Kidney epithelial cell (primary cell): ENCODE results near the gene CPT1A. TPM values are rescaled to one million over a fixed set of nuclear protein-coding genes. Genes with fewer than 3 reads are reported as not detected.

ENCODE experiments used
- DNase-seq: peaks from one replicate; pipeline ENCODE4 v3.0.0-alpha.2; 2010; ENCODE audit warnings: low read depth
- H3K27me3 ChIP-seq: 2 replicates; pipeline ENCODE4 v1.6.0; 2011; ENCODE audit warnings: low read length; ENCODE audit not compliant: control insufficient read depth, insufficient read depth
- H3K36me3 ChIP-seq: 2 replicates; pipeline ENCODE4 v1.5.1; 2011; ENCODE audit warnings: low read length; ENCODE audit not compliant: control insufficient read depth, insufficient read depth
- H3K4me3 ChIP-seq: 2 replicates; pipeline ENCODE4 v1.5.1; 2011; ENCODE audit warnings: low read depth, mild to moderate bottlenecking, control low read depth, low read length
- CTCF ChIP-seq: IDR thresholded peaks from 2 replicates; pipeline ENCODE4 v1.5.1; 2011; ENCODE audit warnings: mild to moderate bottlenecking, moderate library complexity, low read length, control low read depth, inconsistent platforms; ENCODE audit not compliant: insufficient read depth, poor library complexity, severe bottlenecking
- total RNA-seq: library from RNA; depleted of rRNA; stranded (reverse); fragments of >200 nt; gene quantifications from 2 replicates; pipeline ENCODE4 v1.2.3, GENCODE V29; 2015

CPT1A gene
- total RNA-seq, 1 donor from 2014 or later: 15.4 TPM

- no peaks in the 10 kb centered on the region for H3K36me3 ChIP-seq
- no peak for DNase-seq
- no peak for TF ChIP-seq CTCF
- H3K27me3 ChIP-seq: no peaks in the 10 kb centered on the region
- H3K4me3 ChIP-seq: no peak overlapping the region
These were observed 44.9 kb downstream of the CPT1A start for GRCh38 chr11:68796801-68797200.

GRCh38 chr11:68792400-68792966 lies 49.2 kb downstream of the CPT1A start:
- Histone ChIP-seq H3K27me3 (no peaks in the 10 kb centered on the region), H3K4me3 (no peak overlapping the region), H3K36me3 (no peaks in the 10 kb centered on the region)
- no peak for TF ChIP-seq CTCF
- DNase-seq: no peak

GRCh38 chr11:68784653-68785052 lies 57.1 kb downstream of the CPT1A start:
- DNase-seq: no peak
- TF ChIP-seq CTCF: no peak
- no peaks in the 10 kb centered on the region for H3K36me3 ChIP-seq
- H3K27me3 ChIP-seq: no peaks in the 10 kb centered on the region
- H3K4me3 ChIP-seq: no peak overlapping the region

GRCh38 chr11:68783216-68783821 lies 58.4 kb downstream of the CPT1A start:
- Histone ChIP-seq H3K4me3 (no peak overlapping the region), H3K36me3 (no peaks in the 10 kb centered on the region), H3K27me3 (no peaks in the 10 kb centered on the region)
- no peak for TF ChIP-seq CTCF
- DNase-seq: no peak

GRCh38 chr11:68782711-68783110 lies 59.0 kb downstream of the CPT1A start:
- Histone ChIP-seq H3K4me3 (no peak overlapping the region), H3K27me3 (no peaks in the 10 kb centered on the region), H3K36me3 (no peaks in the 10 kb centered on the region)
- DNase-seq: no peak
- no peak for TF ChIP-seq CTCF

- H3K4me3 ChIP-seq: no peak overlapping the region
- no peak for DNase-seq
- no peaks in the 10 kb centered on the region for H3K27me3 ChIP-seq
- no peaks in the 10 kb centered on the region for H3K36me3 ChIP-seq
- TF ChIP-seq CTCF: no peak
These were observed 60.9 kb downstream of the CPT1A start for GRCh38 chr11:68780829-68781228.
